ENCODE data around the gene GJC1. TPM values are rescaled to one million over a fixed set of nuclear protein-coding genes. Genes with fewer than 3 reads are reported as not detected.
A peak's percentile ranks its signal among the peaks of the same experiment; 100 is the strongest.

Gene GJC1
- total RNA-seq, 3 donors from 2014 or later = 2.3 to 4.6 (median 4.3) TPM

DNA sequence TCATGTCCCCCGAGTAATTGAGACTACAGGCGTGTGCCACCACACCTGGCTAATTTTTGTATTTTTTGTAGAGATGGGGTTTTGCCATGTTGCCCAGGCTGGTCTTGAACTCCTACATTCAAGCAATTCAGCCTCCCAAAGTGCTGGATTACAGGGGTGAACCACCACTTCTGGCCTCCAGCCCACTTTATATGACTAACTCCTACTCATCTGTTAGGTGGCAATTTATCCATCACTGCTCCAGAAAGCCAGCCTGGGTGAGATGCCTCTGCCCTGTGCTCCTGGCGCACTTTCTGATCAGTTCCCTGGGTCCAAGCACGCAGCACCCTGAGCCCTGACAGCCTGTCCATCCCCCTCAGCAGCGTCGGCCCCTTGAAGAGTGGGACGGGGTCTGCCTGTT is 41.9 kb downstream of the GJC1 start:
- Histone ChIP-seq H3K27me3 (no peaks in the 10 kb centered on the region), H3K4me3 (no peak overlapping the region), H3K36me3 (no peaks in the 10 kb centered on the region), H3K4me1 (no peaks in the 10 kb centered on the region), H3K9me3 (no peaks in the 10 kb centered on the region), H3K27ac (no peak overlapping the region)
- TF ChIP-seq CTCF (IDR thresholded peaks at IDR 0.05) (no peak), POLR2AphosphoS5 (IDR thresholded peaks at IDR 0.05) (no peak), POLR2A (IDR thresholded peaks at IDR 0.05) (no peak)
- no peak for DNase-seq (ENCODE audit: low spot score in 2 of 2)
- intact Hi-C loops (cut with DNase I; ENCODE audit: low total_unique reads) = no loop called here

GRCh38 chr17:44787271-44787940 is 42.7 kb downstream of the GJC1 start:
- H3K4me1 ChIP-seq = no peaks in the 10 kb centered on the region
- no peaks in the 10 kb centered on the region for H3K27me3 ChIP-seq
- H3K4me3 ChIP-seq = no peak overlapping the region
- no peak for TF ChIP-seq POLR2AphosphoS5 (IDR thresholded peaks at IDR 0.05)
- no peak for TF ChIP-seq CTCF (IDR thresholded peaks at IDR 0.05)
- no peak for TF ChIP-seq POLR2A (IDR thresholded peaks at IDR 0.05)
- H3K9me3 ChIP-seq = no peaks in the 10 kb centered on the region
- no peak for DNase-seq (ENCODE audit: low spot score in 2 of 2)
- intact Hi-C loops (cut with DNase I; ENCODE audit: low total_unique reads) = no loop called here
- no peaks in the 10 kb centered on the region for H3K36me3 ChIP-seq
- no peak overlapping the region for H3K27ac ChIP-seq

GRCh38 chr17:44786551-44787081 is 43.5 kb downstream of the GJC1 start:
- TF ChIP-seq CTCF (IDR thresholded peaks at IDR 0.05) = no peak
- no peak for TF ChIP-seq POLR2A (IDR thresholded peaks at IDR 0.05)
- TF ChIP-seq POLR2AphosphoS5 (IDR thresholded peaks at IDR 0.05) = no peak
- intact Hi-C loops (cut with DNase I; ENCODE audit: low total_unique reads) = no loop called here
- no peak overlapping the region for H3K27ac ChIP-seq
- DNase-seq (ENCODE audit: low spot score in 2 of 2) = no peak
- no peaks in the 10 kb centered on the region for H3K36me3 ChIP-seq
- H3K4me3 ChIP-seq = no peak overlapping the region
- H3K4me1 ChIP-seq = no peaks in the 10 kb centered on the region
- no peaks in the 10 kb centered on the region for H3K9me3 ChIP-seq
- no peaks in the 10 kb centered on the region for H3K27me3 ChIP-seq

- TF ChIP-seq CTCF (IDR thresholded peaks at IDR 0.05) = no peak
- no peak for TF ChIP-seq POLR2A (IDR thresholded peaks at IDR 0.05)
- no peak for TF ChIP-seq POLR2AphosphoS5 (IDR thresholded peaks at IDR 0.05)
- Histone ChIP-seq H3K27me3 (no peaks in the 10 kb centered on the region), H3K27ac (no peak overlapping the region), H3K9me3 (no peaks in the 10 kb centered on the region), H3K4me3 (no peak overlapping the region), H3K4me1 (no peaks in the 10 kb centered on the region), H3K36me3 (no peaks in the 10 kb centered on the region)
- no peak for DNase-seq (ENCODE audit: low spot score in 2 of 2)
- intact Hi-C loops (cut with DNase I; ENCODE audit: low total_unique reads) = no loop called here
Measured at GRCh38 chr17:44785921-44786320, 44.2 kb downstream of the GJC1 start.

DNA sequence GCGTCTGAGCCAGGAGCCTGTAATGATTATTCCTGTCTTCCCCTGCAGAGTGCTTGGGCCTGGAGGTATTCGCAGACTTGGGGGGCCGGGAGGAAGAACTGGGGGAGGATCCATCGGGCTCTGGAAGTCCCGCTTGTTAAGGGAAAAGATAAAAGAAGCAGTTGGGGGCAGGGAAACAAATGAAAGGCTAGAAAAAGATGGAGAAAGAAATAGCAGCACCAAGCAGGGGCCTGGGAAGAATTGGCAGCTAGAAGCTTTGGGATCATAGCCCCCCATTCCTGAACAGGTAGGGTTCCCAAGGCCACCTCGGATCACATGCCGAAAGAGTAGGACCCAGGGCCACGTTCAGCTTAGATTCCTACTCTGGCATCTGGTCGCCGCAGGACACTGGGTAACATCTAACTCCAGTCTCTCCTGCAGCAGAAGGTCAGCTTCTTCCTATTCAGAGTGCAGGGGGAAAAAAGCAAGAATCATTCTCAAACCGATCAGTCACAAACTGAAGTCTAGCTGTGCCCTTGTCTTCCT is 47.7 kb downstream of the GJC1 start:
- no peak for DNase-seq (ENCODE audit: low spot score in 2 of 2)
- Histone ChIP-seq H3K36me3 (no peaks in the 10 kb centered on the region), H3K27ac (peak overlapping the region in 1 of 2 donors; percentile 32), H3K4me3 (no peak overlapping the region), H3K9me3 (no peaks in the 10 kb centered on the region), H3K27me3 (no peaks in the 10 kb centered on the region), H3K4me1 (no peaks in the 10 kb centered on the region)
- TF ChIP-seq CTCF (IDR thresholded peaks at IDR 0.05) = no peak
- TF ChIP-seq POLR2AphosphoS5 (IDR thresholded peaks at IDR 0.05) = no peak
- no peak for TF ChIP-seq POLR2A (IDR thresholded peaks at IDR 0.05)
- intact Hi-C loops (cut with DNase I; ENCODE audit: low total_unique reads) = no loop called here

All from breast epithelium (tissue), 4 donors.